ENCODE results near the gene CUEDC1. TPM values are rescaled to one million over a fixed set of nuclear protein-coding genes. Genes with fewer than 3 reads are reported as not detected.

Gene CUEDC1
- total RNA-seq, 4 donors from 2014 or later = 35.7 to 60.3 (median 45.6) TPM

- Histone ChIP-seq H3K36me3 (no peaks in the 10 kb centered on the region), H3K4me1 (peaks cover 8 to 100% (median 82%) of the 10 kb centered on the region in 3 donors), H3K4me3 (no peak overlapping the region), H3K27ac (peak overlapping the region; percentile 93 to 100 (median 98)), H3K27me3 (no peaks in the 10 kb centered on the region), H3K9me3 (no peaks in the 10 kb centered on the region)
- WGBS, 2 donors (ENCODE audit: low coverage in 1 of 2) = 71 to 91% methylated on average over 4 to 6 of the region's 9 CpGs
- no peak for TF ChIP-seq EP300 (IDR thresholded peaks at IDR 0.05)
- no peak for TF ChIP-seq POLR2A (IDR thresholded peaks at IDR 0.05)
- TF ChIP-seq POLR2AphosphoS5 (IDR thresholded peaks at IDR 0.05) = no peak
- no peak for TF ChIP-seq CTCF (IDR thresholded peaks at IDR 0.05)
- ATAC-seq = no peak
These were observed 38.0 kb downstream of the CUEDC1 start for GRCh38 chr17:57916925-57917858.

- Histone ChIP-seq H3K9me3 (no peaks in the 10 kb centered on the region), H3K27ac (peak overlapping the region; percentile 93 to 100 (median 98)), H3K36me3 (no peaks in the 10 kb centered on the region), H3K4me3 (no peak overlapping the region), H3K27me3 (no peaks in the 10 kb centered on the region), H3K4me1 (peaks cover 5 to 100% (median 84%) of the 10 kb centered on the region in 3 donors)
- WGBS, 2 donors (ENCODE audit: low coverage in 1 of 2) = 32 to 53% methylated on average over 8 to 11 of the region's 19 CpGs
- no peak for TF ChIP-seq POLR2A (IDR thresholded peaks at IDR 0.05)
- no peak for TF ChIP-seq EP300 (IDR thresholded peaks at IDR 0.05)
- TF ChIP-seq CTCF (IDR thresholded peaks at IDR 0.05) = no peak
- no peak for TF ChIP-seq POLR2AphosphoS5 (IDR thresholded peaks at IDR 0.05)
- ATAC-seq = peak; percentile 24
These were observed 39.0 kb downstream of the CUEDC1 start for GRCh38 chr17:57915985-57916757.

- H3K4me3 ChIP-seq = no peak overlapping the region
- H3K27ac ChIP-seq = peak overlapping the region; percentile 93 to 100 (median 98)
- peaks cover 5 to 100% (median 79%) of the 10 kb centered on the region in 3 donors for H3K4me1 ChIP-seq
- TF ChIP-seq POLR2AphosphoS5 (IDR thresholded peaks at IDR 0.05) (no peak), EP300 (IDR thresholded peaks at IDR 0.05) (no peak), POLR2A (IDR thresholded peaks at IDR 0.05) (no peak), CTCF (IDR thresholded peaks at IDR 0.05) (no peak)
- WGBS, 2 donors (ENCODE audit: low coverage in 1 of 2) = 22 to 24% methylated on average over 1 to 4 of the region's 9 CpGs
- no peaks in the 10 kb centered on the region for H3K27me3 ChIP-seq
- H3K36me3 ChIP-seq = no peaks in the 10 kb centered on the region
- H3K9me3 ChIP-seq = no peaks in the 10 kb centered on the region
- ATAC-seq = no peak
These were observed 39.7 kb downstream of the CUEDC1 start for GRCh38 chr17:57915544-57915943.

- Histone ChIP-seq H3K9me3 (no peaks in the 10 kb centered on the region), H3K36me3 (no peaks in the 10 kb centered on the region), H3K4me3 (no peak overlapping the region), H3K4me1 (peaks cover 5 to 100% (median 76%) of the 10 kb centered on the region in 3 donors), H3K27me3 (no peaks in the 10 kb centered on the region), H3K27ac (peak overlapping the region; percentile 93 to 100 (median 98))
- TF ChIP-seq EP300 (IDR thresholded peaks at IDR 0.05) = no peak
- no peak for TF ChIP-seq POLR2A (IDR thresholded peaks at IDR 0.05)
- TF ChIP-seq POLR2AphosphoS5 (IDR thresholded peaks at IDR 0.05) = no peak
- no peak for TF ChIP-seq CTCF (IDR thresholded peaks at IDR 0.05)
- no peak for ATAC-seq
- 53 to 57% methylated on average over 2 to 5 of the region's 5 CpGs for WGBS, 2 donors (ENCODE audit: low coverage in 1 of 2)
These were observed 40.7 kb downstream of the CUEDC1 start for GRCh38 chr17:57914273-57915142.
